ENCODE data around the gene GCGR. TPM values are rescaled to one million over a fixed set of nuclear protein-coding genes. Genes with fewer than 3 reads are reported as not detected.

GCGR gene
- total RNA-seq, 5 donors from 2014 or later (not counting 1 experiment from before 2014, with no cell fraction given): 0.13 TPM; not detected in 4

DNA sequence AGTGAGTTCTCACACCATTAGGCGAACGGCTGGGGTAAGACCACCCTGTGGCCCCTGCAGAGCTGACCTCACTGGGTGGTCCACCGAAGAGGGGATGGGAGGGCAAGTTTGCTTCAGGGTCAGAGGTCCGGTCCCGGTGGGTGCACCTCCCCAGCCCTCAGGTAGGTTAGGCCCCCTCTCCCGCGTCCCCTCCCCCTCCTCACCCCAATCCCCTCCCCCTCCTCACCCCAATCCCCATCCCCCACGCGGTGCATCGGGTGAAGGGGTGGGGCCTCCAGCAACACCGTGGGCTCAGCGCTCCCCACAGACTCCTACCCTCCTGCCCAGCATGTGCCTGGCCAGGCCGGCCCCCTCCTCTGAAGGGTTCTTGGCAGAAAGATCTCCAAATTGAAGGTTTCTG, 15.8 kb downstream of the GCGR start:
- CTCF ChIA-PET: no interaction called here
- ATAC-seq (replicated peaks in 1 of 4): no peak

DNA sequence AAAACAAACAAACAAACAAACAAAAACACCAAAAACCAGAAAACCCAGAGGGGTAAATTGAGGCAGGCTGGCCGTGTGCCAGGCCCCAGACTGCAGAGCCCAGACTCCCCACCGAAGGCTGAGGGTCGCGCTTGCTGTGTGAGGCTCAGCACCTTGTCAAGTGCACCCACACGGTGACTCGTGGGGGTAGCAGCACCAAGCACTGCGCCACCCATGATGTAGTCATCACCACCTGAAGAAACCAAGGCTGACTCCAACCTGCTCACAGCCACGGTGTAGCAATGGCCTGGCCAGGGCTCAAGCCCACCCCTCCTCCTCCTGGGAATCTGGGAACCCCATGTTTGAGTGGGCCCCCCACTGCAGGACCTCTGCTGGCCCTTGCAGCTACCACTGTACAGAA, 17.2 kb downstream of the GCGR start:
- no peak overlapping the region for H3K4me3 Mint-ChIP-seq
- H3K27ac Mint-ChIP-seq: no peak overlapping the region
- DNase-seq (no peak), ATAC-seq (replicated peaks in 1 of 4) (no peak)
- no peak overlapping the region for H3K27ac ChIP-seq (ENCODE audit: low read length)
- H3K27me3 ChIP-seq (replicated peaks in 1 of 2; ENCODE audit: control insufficient read depth in 2 of 2, extremely low read depth in 1 of 2, insufficient read depth in 2 of 2, low read length in 1 of 2): peaks cover 2 to 15% of the 10 kb centered on the region in 2 experiments
- H3K36me3 Mint-ChIP-seq: peaks cover 6% of the 10 kb centered on the region
- H3K9me3 Mint-ChIP-seq: no peaks in the 10 kb centered on the region
- H3K9me3 ChIP-seq: no peaks in the 10 kb centered on the region
- 83% methylated on average over 8 of the region's 8 CpGs for WGBS (ENCODE audit: insufficient coverage)
- no peak overlapping the region for H3K4me3 ChIP-seq (ENCODE audit: control insufficient read depth in 1 of 2, extremely low read depth in 1 of 2, low read length in 1 of 2)
- peaks cover 0 to 4% (median 3%) of the 10 kb centered on the region in 3 donors for H3K4me1 Mint-ChIP-seq
- H3K27me3 Mint-ChIP-seq: peaks cover 0 to 2% of the 10 kb centered on the region in 2 donors
- POLR2A ChIA-PET: interaction anchor here in 1 of 2 donors (0.6 kb wide), 1 partner anchor 313 kb away, joined by 5 read pairs; no protein-coding TSS in a partner anchor
- CTCF ChIA-PET: no interaction called here
- peaks cover 16 to 19% of the 10 kb centered on the region in 2 donors for H3K36me3 ChIP-seq (ENCODE audit: control insufficient read depth in 2 of 2, extremely low read depth in 1 of 2, insufficient read depth in 1 of 2, low read length in 1 of 2)
- H3K4me1 ChIP-seq (ENCODE audit: control insufficient read depth in 1 of 2, extremely low read depth in 1 of 2, insufficient read depth in 2 of 2, low read length in 2 of 2): no peaks in the 10 kb centered on the region

More for the DNA sequence above, 15.8 kb downstream of the GCGR start:
- Histone ChIP-seq H3K36me3 (ENCODE audit: control insufficient read depth in 2 of 2, extremely low read depth in 1 of 2, insufficient read depth in 1 of 2, low read length in 1 of 2) (peaks cover 12 to 19% of the 10 kb centered on the region in 2 donors), H3K9me3 (no peaks in the 10 kb centered on the region), H3K4me1 (ENCODE audit: control insufficient read depth in 1 of 2, extremely low read depth in 1 of 2, insufficient read depth in 2 of 2, low read length in 2 of 2) (no peaks in the 10 kb centered on the region), H3K4me3 (ENCODE audit: control insufficient read depth in 1 of 2, extremely low read depth in 1 of 2, low read length in 1 of 2) (no peak overlapping the region), H3K27me3 (replicated peaks in 1 of 2; ENCODE audit: control insufficient read depth in 2 of 2, extremely low read depth in 1 of 2, insufficient read depth in 2 of 2, low read length in 1 of 2) (peaks cover 2 to 25% of the 10 kb centered on the region in 2 experiments), H3K27ac (ENCODE audit: low read length) (no peak overlapping the region)
- Mint-ChIP-seq H3K27ac (no peak overlapping the region), H3K4me3 (no peak overlapping the region), H3K9me3 (no peaks in the 10 kb centered on the region), H3K27me3 (peaks cover 0 to 3% of the 10 kb centered on the region in 2 donors), H3K36me3 (peaks cover 3% of the 10 kb centered on the region), H3K4me1 (peaks cover 0 to 2% (median 0%) of the 10 kb centered on the region in 3 donors)
- 55% methylated on average over 4 of the region's 13 CpGs for WGBS (ENCODE audit: insufficient coverage)
- DNase-seq: no peak
- POLR2A ChIA-PET: no interaction called here

DNA sequence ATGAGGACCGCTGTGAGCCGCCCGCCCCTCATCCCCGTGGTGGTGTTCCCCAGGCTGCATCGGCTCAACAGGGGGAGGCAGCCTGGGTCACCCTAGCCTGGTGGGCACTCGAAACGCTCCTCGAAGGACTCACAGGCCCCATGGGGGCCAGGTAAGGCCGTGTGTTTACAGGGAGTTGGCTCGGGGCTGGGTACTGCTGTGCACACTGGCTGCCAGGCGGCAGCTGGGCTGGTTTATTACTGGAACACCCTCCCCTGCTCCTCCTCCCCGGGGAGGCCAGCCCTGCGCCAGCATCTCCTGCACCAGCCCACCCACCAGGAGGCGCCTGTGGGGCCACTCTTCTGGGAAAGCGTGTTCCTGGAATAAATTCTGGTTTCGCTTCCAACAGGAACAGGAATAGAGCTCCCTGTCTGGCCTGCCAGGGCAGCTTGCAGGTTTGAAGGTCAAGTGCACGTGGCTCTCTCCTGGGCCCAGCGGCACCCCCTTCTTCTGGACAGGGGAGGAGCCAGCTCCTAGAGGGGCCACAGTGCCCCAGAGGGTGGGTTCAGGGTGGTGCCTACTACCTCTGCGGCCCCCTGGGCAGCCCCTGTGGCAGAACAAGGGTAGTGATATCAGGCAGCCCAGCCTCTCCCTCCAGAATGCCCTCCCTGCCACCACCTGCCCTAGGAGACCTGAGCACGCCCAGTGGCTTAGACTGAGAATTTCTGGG, 17.8 kb downstream of the GCGR start:
- Mint-ChIP-seq H3K9me3 (no peaks in the 10 kb centered on the region), H3K27me3 (no peaks in the 10 kb centered on the region), H3K4me3 (no peak overlapping the region), H3K36me3 (peaks cover 7% of the 10 kb centered on the region), H3K27ac (no peak overlapping the region), H3K4me1 (peaks cover 0 to 5% (median 5%) of the 10 kb centered on the region in 3 donors)
- Histone ChIP-seq H3K4me1 (ENCODE audit: control insufficient read depth in 1 of 2, extremely low read depth in 1 of 2, insufficient read depth in 2 of 2, low read length in 2 of 2) (no peaks in the 10 kb centered on the region), H3K4me3 (ENCODE audit: control insufficient read depth in 1 of 2, extremely low read depth in 1 of 2, low read length in 1 of 2) (no peak overlapping the region), H3K36me3 (ENCODE audit: control insufficient read depth in 2 of 2, extremely low read depth in 1 of 2, insufficient read depth in 1 of 2, low read length in 1 of 2) (peaks cover 16 to 19% of the 10 kb centered on the region in 2 donors), H3K27me3 (replicated peaks in 1 of 2; ENCODE audit: control insufficient read depth in 2 of 2, extremely low read depth in 1 of 2, insufficient read depth in 2 of 2, low read length in 1 of 2) (peaks cover 2 to 15% of the 10 kb centered on the region in 2 experiments), H3K9me3 (no peaks in the 10 kb centered on the region), H3K27ac (ENCODE audit: low read length) (no peak overlapping the region)
- DNase-seq (no peak), ATAC-seq (replicated peaks in 1 of 4) (peak in 1 of 4 experiments; percentile 18)
- 80% methylated on average over 15 of the region's 20 CpGs for WGBS (ENCODE audit: insufficient coverage)
- POLR2A ChIA-PET: interaction anchor here in 1 of 2 donors (0.6 kb wide), 1 partner anchor 313 kb away, joined by 5 read pairs; no protein-coding TSS in a partner anchor
- CTCF ChIA-PET: interaction anchor here in 1 of 2 donors (0.6 kb wide), 1 partner anchor 126 kb away, joined by 3 read pairs; no protein-coding TSS in a partner anchor

DNA sequence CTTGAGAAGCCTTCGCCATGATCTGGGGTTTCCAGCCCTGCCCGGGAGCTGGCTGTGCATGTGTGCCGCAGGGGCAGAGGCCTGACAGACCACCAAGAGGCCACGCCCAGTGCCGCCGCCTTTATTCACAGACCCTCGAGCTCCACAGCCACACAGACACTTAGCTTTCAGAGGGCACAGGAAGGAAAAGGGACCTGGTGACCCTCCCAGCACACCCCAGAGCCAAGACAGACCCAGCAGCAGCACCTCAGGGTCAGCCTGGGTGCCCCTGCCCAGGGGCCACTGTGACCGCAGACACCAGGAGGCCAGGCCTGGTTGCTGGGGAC, 18.3 kb downstream of the GCGR start:
- Histone ChIP-seq H3K4me3 (ENCODE audit: control insufficient read depth in 1 of 2, extremely low read depth in 1 of 2, low read length in 1 of 2) (no peak overlapping the region), H3K36me3 (ENCODE audit: control insufficient read depth in 2 of 2, extremely low read depth in 1 of 2, insufficient read depth in 1 of 2, low read length in 1 of 2) (peaks cover 16 to 19% of the 10 kb centered on the region in 2 donors), H3K9me3 (no peaks in the 10 kb centered on the region), H3K27ac (ENCODE audit: low read length) (no peak overlapping the region), H3K4me1 (ENCODE audit: control insufficient read depth in 1 of 2, extremely low read depth in 1 of 2, insufficient read depth in 2 of 2, low read length in 2 of 2) (no peaks in the 10 kb centered on the region), H3K27me3 (replicated peaks in 1 of 2; ENCODE audit: control insufficient read depth in 2 of 2, extremely low read depth in 1 of 2, insufficient read depth in 2 of 2, low read length in 1 of 2) (peaks cover 2 to 15% of the 10 kb centered on the region in 2 experiments)
- ChIA-PET CTCF (interaction anchor here in 1 of 2 donors (0.6 kb wide), 1 partner anchor 126 kb away, joined by 3 read pairs; no protein-coding TSS in a partner anchor), POLR2A (no interaction called here)
- WGBS (ENCODE audit: insufficient coverage): 94% methylated on average over 8 of the region's 8 CpGs
- no peak overlapping the region for H3K27ac Mint-ChIP-seq
- H3K9me3 Mint-ChIP-seq: no peaks in the 10 kb centered on the region
- DNase-seq: no peak
- no peak overlapping the region for H3K4me3 Mint-ChIP-seq
- ATAC-seq (replicated peaks in 1 of 4): no peak
- H3K4me1 Mint-ChIP-seq: peaks cover 0 to 5% (median 5%) of the 10 kb centered on the region in 3 donors
- peaks cover 7% of the 10 kb centered on the region for H3K36me3 Mint-ChIP-seq
- no peaks in the 10 kb centered on the region for H3K27me3 Mint-ChIP-seq

DNA sequence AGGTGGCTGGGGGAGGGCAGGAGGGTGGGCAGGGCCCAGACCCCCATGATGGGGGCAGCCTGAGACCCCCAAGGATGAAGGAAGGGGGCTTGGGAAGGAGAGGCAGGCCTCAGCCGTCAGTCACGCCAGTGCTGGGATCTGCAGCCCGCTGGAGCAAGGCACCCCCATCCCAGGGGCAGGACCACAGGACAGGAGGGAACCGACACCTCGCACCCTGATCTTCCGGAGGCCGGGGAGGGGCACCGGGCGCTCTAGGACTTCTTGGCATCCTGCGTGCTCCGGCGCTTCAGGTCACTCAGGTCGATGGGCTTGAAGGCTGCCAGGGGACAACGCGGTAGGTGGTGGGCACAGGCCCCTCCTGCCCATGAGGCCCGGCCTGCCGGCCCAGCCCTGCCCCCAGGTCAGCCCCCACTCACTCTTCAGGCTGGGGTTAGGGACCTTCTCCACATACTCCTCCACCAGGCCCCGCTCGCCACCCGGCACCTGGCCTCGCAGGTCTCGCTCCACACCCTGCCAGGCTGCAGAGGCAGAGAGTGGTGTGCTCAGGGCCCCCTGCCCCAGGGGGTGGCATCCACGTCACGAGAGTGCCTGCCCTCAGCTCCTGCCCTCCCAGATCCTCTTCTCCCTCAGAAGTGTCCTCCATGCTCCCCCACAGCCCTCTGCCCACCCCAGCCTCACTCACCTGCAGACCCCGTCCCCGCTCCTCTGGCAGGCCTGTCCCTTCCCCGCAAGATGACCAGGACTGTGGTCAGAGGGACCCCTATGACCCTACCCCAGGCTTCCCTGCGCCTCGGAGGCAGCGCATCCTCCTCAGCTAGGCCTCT, 19.3 kb downstream of the GCGR start:
- no peak overlapping the region for H3K27ac ChIP-seq (ENCODE audit: low read length)
- H3K36me3 ChIP-seq (ENCODE audit: control insufficient read depth in 2 of 2, extremely low read depth in 1 of 2, insufficient read depth in 1 of 2, low read length in 1 of 2): peaks cover 16 to 19% of the 10 kb centered on the region in 2 donors
- no peak overlapping the region for H3K4me3 ChIP-seq (ENCODE audit: control insufficient read depth in 1 of 2, extremely low read depth in 1 of 2, low read length in 1 of 2)
- H3K4me1 ChIP-seq (ENCODE audit: control insufficient read depth in 1 of 2, extremely low read depth in 1 of 2, insufficient read depth in 2 of 2, low read length in 2 of 2): no peaks in the 10 kb centered on the region
- no peaks in the 10 kb centered on the region for H3K9me3 ChIP-seq
- peak in 1 of 4 experiments; percentile 26 for ATAC-seq (replicated peaks in 1 of 4)
- 98% methylated on average over 22 of the region's 30 CpGs for WGBS (ENCODE audit: insufficient coverage)
- H3K4me3 Mint-ChIP-seq: no peak overlapping the region
- peaks cover 2 to 13% of the 10 kb centered on the region in 2 experiments for H3K27me3 ChIP-seq (replicated peaks in 1 of 2; ENCODE audit: control insufficient read depth in 2 of 2, extremely low read depth in 1 of 2, insufficient read depth in 2 of 2, low read length in 1 of 2)
- no peaks in the 10 kb centered on the region for H3K27me3 Mint-ChIP-seq
- peaks cover 0 to 7% (median 5%) of the 10 kb centered on the region in 3 donors for H3K4me1 Mint-ChIP-seq
- DNase-seq: no peak
- peaks cover 7% of the 10 kb centered on the region for H3K36me3 Mint-ChIP-seq
- ChIA-PET POLR2A (no interaction called here), CTCF (no interaction called here)
- H3K9me3 Mint-ChIP-seq: no peaks in the 10 kb centered on the region
- H3K27ac Mint-ChIP-seq: no peak overlapping the region

DNA sequence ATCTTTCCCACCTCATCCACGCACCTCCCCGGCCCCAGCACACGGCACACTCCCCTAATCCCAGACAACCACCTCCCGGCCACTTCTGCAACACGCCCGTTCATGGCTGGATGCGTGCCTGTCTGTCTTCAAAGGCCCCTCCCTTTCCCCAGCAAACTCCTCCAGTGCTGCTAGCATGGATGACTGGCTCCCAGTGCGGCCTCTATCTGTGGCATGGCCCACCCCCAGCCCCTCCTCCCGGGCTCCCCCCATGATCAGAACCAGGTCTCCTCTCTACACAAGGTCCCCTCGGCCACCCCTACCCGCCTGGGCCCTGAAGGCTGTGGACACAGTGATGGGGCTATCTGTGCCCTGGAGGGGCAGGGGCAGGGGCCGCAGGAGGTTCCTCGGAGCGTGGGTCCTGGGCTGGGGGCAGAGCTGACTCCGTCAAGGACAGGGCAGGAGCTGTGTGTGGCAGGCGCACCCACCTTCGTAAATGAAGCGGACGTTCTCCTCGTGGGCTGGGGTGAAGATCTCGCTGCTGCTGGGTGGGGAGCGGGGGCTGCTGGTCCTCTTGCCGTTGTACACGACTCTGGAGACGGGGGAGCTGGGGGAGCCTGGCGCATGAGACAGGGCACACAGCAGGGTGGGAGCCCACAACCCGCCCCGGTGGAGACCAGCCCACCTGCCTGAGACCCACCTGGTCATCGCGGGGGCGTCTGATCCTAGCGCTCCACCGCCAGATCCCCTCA, 20.0 kb downstream of the GCGR start:
- H3K9me3 Mint-ChIP-seq: no peaks in the 10 kb centered on the region
- 98% methylated on average over 24 of the region's 33 CpGs for WGBS (ENCODE audit: insufficient coverage)
- H3K27ac ChIP-seq (ENCODE audit: low read length): no peak overlapping the region
- H3K36me3 Mint-ChIP-seq: peaks cover 7% of the 10 kb centered on the region
- no peak overlapping the region for H3K4me3 ChIP-seq (ENCODE audit: control insufficient read depth in 1 of 2, extremely low read depth in 1 of 2, low read length in 1 of 2)
- no peak overlapping the region for H3K27ac Mint-ChIP-seq
- no peaks in the 10 kb centered on the region for H3K27me3 Mint-ChIP-seq
- peaks cover 16 to 19% of the 10 kb centered on the region in 2 donors for H3K36me3 ChIP-seq (ENCODE audit: control insufficient read depth in 2 of 2, extremely low read depth in 1 of 2, insufficient read depth in 1 of 2, low read length in 1 of 2)
- no peak overlapping the region for H3K4me3 Mint-ChIP-seq
- DNase-seq: no peak
- no peaks in the 10 kb centered on the region for H3K9me3 ChIP-seq
- ChIA-PET POLR2A (no interaction called here), CTCF (no interaction called here)
- no peak for ATAC-seq (replicated peaks in 1 of 4)
- H3K4me1 Mint-ChIP-seq: peaks cover 0 to 11% (median 8%) of the 10 kb centered on the region in 3 donors
- peaks cover 2 to 13% of the 10 kb centered on the region in 2 experiments for H3K27me3 ChIP-seq (replicated peaks in 1 of 2; ENCODE audit: control insufficient read depth in 2 of 2, extremely low read depth in 1 of 2, insufficient read depth in 2 of 2, low read length in 1 of 2)
- peaks cover 0 to 5% of the 10 kb centered on the region in 2 experiments for H3K4me1 ChIP-seq (ENCODE audit: control insufficient read depth in 1 of 2, extremely low read depth in 1 of 2, insufficient read depth in 2 of 2, low read length in 2 of 2)
